ENCODE data around the gene MAP2K5. TPM values are rescaled to one million over a fixed set of nuclear protein-coding genes. Genes with fewer than 3 reads are reported as not detected.
"Not testable (repeated sequence)": the region's sequence is repeated elsewhere in the genome, so short reads cannot be mapped to it uniquely, and the experiment has no call there.

MAP2K5 gene
- total RNA-seq, 1 experiment from 2014 or later = 32.0 TPM

GRCh38 chr15:67613211-67613610 is 70.7 kb downstream of the MAP2K5 start:
- Histone ChIP-seq H3K4me2 (ENCODE audit: low read depth, low read length, poor library complexity, severe bottlenecking) (no peak overlapping the region), H3K9ac (ENCODE audit: low read length) (no peak overlapping the region), H3K4me3 (ENCODE audit: low read length) (no peak overlapping the region), H3K4me1 (ENCODE audit: low read length) (no peaks in the 10 kb centered on the region), H3K36me3 (ENCODE audit: insufficient read depth, low read length) (no peaks in the 10 kb centered on the region), H3K27me3 (ENCODE audit: low read length) (no peaks in the 10 kb centered on the region), H2AFZ (ENCODE audit: low read length) (no peak overlapping the region), H3K27ac (ENCODE audit: low read length) (no peak overlapping the region), H4K20me1 (ENCODE audit: insufficient read depth, low read depth, low read length) (no peaks in the 10 kb centered on the region), H3K9me3 (ENCODE audit: low read length) (no peaks in the 10 kb centered on the region), H3K9me2 (replicated peaks; ENCODE audit: insufficient read depth, low read length) (no peaks in the 10 kb centered on the region), H3K79me2 (ENCODE audit: low read length) (no peaks in the 10 kb centered on the region)
- no peak for DNase-seq

GRCh38 chr15:67613708-67614107 is 71.2 kb downstream of the MAP2K5 start:
- DNase-seq = peak; percentile 61

GRCh38 chr15:67615131-67615534 is 72.6 kb downstream of the MAP2K5 start:
- H3K79me2 ChIP-seq (ENCODE audit: low read length); H4K20me1 ChIP-seq (ENCODE audit: insufficient read depth, low read depth, low read length); H3K27me3 ChIP-seq (ENCODE audit: low read length); H3K9me2 ChIP-seq (replicated peaks; ENCODE audit: insufficient read depth, low read length); H2AFZ ChIP-seq (ENCODE audit: low read length); H3K27ac ChIP-seq (ENCODE audit: low read length); H3K36me3 ChIP-seq (ENCODE audit: insufficient read depth, low read length); DNase-seq; H3K9ac ChIP-seq (ENCODE audit: low read length); H3K4me1 ChIP-seq (ENCODE audit: low read length); H3K4me2 ChIP-seq (ENCODE audit: low read depth, low read length, poor library complexity, severe bottlenecking); H3K4me3 ChIP-seq (ENCODE audit: low read length); H3K9me3 ChIP-seq (ENCODE audit: low read length): not testable (repeated sequence)

More at GRCh38 chr15:67613708-67614107, 71.2 kb downstream of the MAP2K5 start:
- Histone ChIP-seq H3K9me2 (replicated peaks; ENCODE audit: insufficient read depth, low read length) (no peaks in the 10 kb centered on the region), H3K9ac (ENCODE audit: low read length) (no peak overlapping the region), H3K4me3 (ENCODE audit: low read length) (no peak overlapping the region), H3K27me3 (ENCODE audit: low read length) (no peaks in the 10 kb centered on the region), H3K9me3 (ENCODE audit: low read length) (no peaks in the 10 kb centered on the region), H3K4me2 (ENCODE audit: low read depth, low read length, poor library complexity, severe bottlenecking) (no peak overlapping the region), H2AFZ (ENCODE audit: low read length) (no peak overlapping the region), H4K20me1 (ENCODE audit: insufficient read depth, low read depth, low read length) (no peaks in the 10 kb centered on the region), H3K79me2 (ENCODE audit: low read length) (no peaks in the 10 kb centered on the region), H3K27ac (ENCODE audit: low read length) (no peak overlapping the region), H3K36me3 (ENCODE audit: insufficient read depth, low read length) (no peaks in the 10 kb centered on the region), H3K4me1 (ENCODE audit: low read length) (no peaks in the 10 kb centered on the region)

GRCh38 chr15:67618297-67618696 is 75.8 kb downstream of the MAP2K5 start:
- DNase-seq = no peak
- Histone ChIP-seq H3K4me2 (ENCODE audit: low read depth, low read length, poor library complexity, severe bottlenecking) (no peak overlapping the region), H3K9me2 (replicated peaks; ENCODE audit: insufficient read depth, low read length) (no peaks in the 10 kb centered on the region), H3K79me2 (ENCODE audit: low read length) (no peaks in the 10 kb centered on the region), H3K9ac (ENCODE audit: low read length) (no peak overlapping the region), H3K27me3 (ENCODE audit: low read length) (no peaks in the 10 kb centered on the region), H3K27ac (ENCODE audit: low read length) (no peak overlapping the region), H2AFZ (ENCODE audit: low read length) (no peak overlapping the region), H3K9me3 (ENCODE audit: low read length) (no peaks in the 10 kb centered on the region), H3K4me3 (ENCODE audit: low read length) (no peak overlapping the region), H3K4me1 (ENCODE audit: low read length) (no peaks in the 10 kb centered on the region), H4K20me1 (ENCODE audit: insufficient read depth, low read depth, low read length) (no peaks in the 10 kb centered on the region), H3K36me3 (ENCODE audit: insufficient read depth, low read length) (no peaks in the 10 kb centered on the region)

- Histone ChIP-seq H4K20me1 (ENCODE audit: insufficient read depth, low read depth, low read length) (no peaks in the 10 kb centered on the region), H3K9ac (ENCODE audit: low read length) (no peak overlapping the region), H3K4me3 (ENCODE audit: low read length) (no peak overlapping the region), H2AFZ (ENCODE audit: low read length) (no peak overlapping the region), H3K4me2 (ENCODE audit: low read depth, low read length, poor library complexity, severe bottlenecking) (no peak overlapping the region), H3K4me1 (ENCODE audit: low read length) (no peaks in the 10 kb centered on the region), H3K36me3 (ENCODE audit: insufficient read depth, low read length) (no peaks in the 10 kb centered on the region), H3K27me3 (ENCODE audit: low read length) (no peaks in the 10 kb centered on the region), H3K27ac (ENCODE audit: low read length) (no peak overlapping the region), H3K79me2 (ENCODE audit: low read length) (no peaks in the 10 kb centered on the region), H3K9me3 (ENCODE audit: low read length) (no peaks in the 10 kb centered on the region), H3K9me2 (replicated peaks; ENCODE audit: insufficient read depth, low read length) (no peaks in the 10 kb centered on the region)
- no peak for DNase-seq
Observed at GRCh38 chr15:67622110-67622509, 79.6 kb downstream of the MAP2K5 start.

- no peak for DNase-seq
- Histone ChIP-seq H3K27me3 (ENCODE audit: low read length) (no peaks in the 10 kb centered on the region), H3K4me3 (ENCODE audit: low read length) (no peak overlapping the region), H3K9ac (ENCODE audit: low read length) (no peak overlapping the region), H2AFZ (ENCODE audit: low read length) (no peak overlapping the region), H3K79me2 (ENCODE audit: low read length) (no peaks in the 10 kb centered on the region), H3K36me3 (ENCODE audit: insufficient read depth, low read length) (no peaks in the 10 kb centered on the region), H3K9me3 (ENCODE audit: low read length) (no peaks in the 10 kb centered on the region), H3K4me2 (ENCODE audit: low read depth, low read length, poor library complexity, severe bottlenecking) (no peak overlapping the region), H3K9me2 (replicated peaks; ENCODE audit: insufficient read depth, low read length) (no peaks in the 10 kb centered on the region), H3K4me1 (ENCODE audit: low read length) (peaks cover 12% of the 10 kb centered on the region), H4K20me1 (ENCODE audit: insufficient read depth, low read depth, low read length) (no peaks in the 10 kb centered on the region), H3K27ac (ENCODE audit: low read length) (no peak overlapping the region)
Observed at GRCh38 chr15:67632261-67632660, 89.8 kb downstream of the MAP2K5 start.

GRCh38 chr15:67635950-67636349 is 93.4 kb downstream of the MAP2K5 start:
- H2AFZ ChIP-seq (ENCODE audit: low read length); H3K36me3 ChIP-seq (ENCODE audit: insufficient read depth, low read length); H3K4me1 ChIP-seq (ENCODE audit: low read length); H3K4me3 ChIP-seq (ENCODE audit: low read length); H3K27ac ChIP-seq (ENCODE audit: low read length); H3K27me3 ChIP-seq (ENCODE audit: low read length); H3K9ac ChIP-seq (ENCODE audit: low read length); DNase-seq; H3K9me2 ChIP-seq (replicated peaks; ENCODE audit: insufficient read depth, low read length); H3K4me2 ChIP-seq (ENCODE audit: low read depth, low read length, poor library complexity, severe bottlenecking); H4K20me1 ChIP-seq (ENCODE audit: insufficient read depth, low read depth, low read length); H3K9me3 ChIP-seq (ENCODE audit: low read length); H3K79me2 ChIP-seq (ENCODE audit: low read length): not testable (repeated sequence)

- Histone ChIP-seq H3K4me1 (ENCODE audit: low read length) (no peaks in the 10 kb centered on the region; the same call in 1 of the 2 replicates), H3K27me3 (ENCODE audit: low read length) (no peaks in the 10 kb centered on the region), H2AFZ (ENCODE audit: low read length) (no peak overlapping the region), H3K4me3 (ENCODE audit: low read length) (no peak overlapping the region), H3K9ac (ENCODE audit: low read length) (no peak overlapping the region), H3K4me2 (ENCODE audit: low read depth, low read length, poor library complexity, severe bottlenecking) (no peak overlapping the region), H3K9me2 (replicated peaks; ENCODE audit: insufficient read depth, low read length) (no peaks in the 10 kb centered on the region), H4K20me1 (ENCODE audit: insufficient read depth, low read depth, low read length) (no peaks in the 10 kb centered on the region), H3K27ac (ENCODE audit: low read length) (no peak overlapping the region), H3K36me3 (ENCODE audit: insufficient read depth, low read length) (0 out of 2 replicates have a peak, but pooled peaks cover 8% of the 10 kb centered on the region), H3K79me2 (ENCODE audit: low read length) (no peaks in the 10 kb centered on the region; the same call in 1 of the 2 replicates), H3K9me3 (ENCODE audit: low read length) (no peaks in the 10 kb centered on the region)
- DNase-seq = no peak
Observed at GRCh38 chr15:67639591-67639990, 97.1 kb downstream of the MAP2K5 start.

- H3K79me2 ChIP-seq (ENCODE audit: low read length) = no peaks in the 10 kb centered on the region; the same call in 1 of the 2 replicates
- no peaks in the 10 kb centered on the region for H3K27me3 ChIP-seq (ENCODE audit: low read length)
- H3K27ac ChIP-seq (ENCODE audit: low read length) = no peak overlapping the region
- no peak overlapping the region for H3K4me3 ChIP-seq (ENCODE audit: low read length)
- no peak overlapping the region for H3K9ac ChIP-seq (ENCODE audit: low read length)
- no peak overlapping the region for H3K4me2 ChIP-seq (ENCODE audit: low read depth, low read length, poor library complexity, severe bottlenecking)
- no peaks in the 10 kb centered on the region for H3K9me2 ChIP-seq (replicated peaks; ENCODE audit: insufficient read depth, low read length)
- H3K9me3 ChIP-seq (ENCODE audit: low read length) = no peaks in the 10 kb centered on the region
- no peaks in the 10 kb centered on the region for H4K20me1 ChIP-seq (ENCODE audit: insufficient read depth, low read depth, low read length)
- DNase-seq = no peak
- no peak overlapping the region for H2AFZ ChIP-seq (ENCODE audit: low read length)
- H3K36me3 ChIP-seq (ENCODE audit: insufficient read depth, low read length) = peaks cover 9% of the 10 kb centered on the region; the same call in 1 of the 2 replicates
- H3K4me1 ChIP-seq (ENCODE audit: low read length) = no peaks in the 10 kb centered on the region; the same call in 1 of the 2 replicates
Observed at GRCh38 chr15:67641453-67641852, 99.0 kb downstream of the MAP2K5 start.

Data from Karpas-422 (cell line).